ENCODE data around the gene RXRG.

The RXRG gene

DNA sequence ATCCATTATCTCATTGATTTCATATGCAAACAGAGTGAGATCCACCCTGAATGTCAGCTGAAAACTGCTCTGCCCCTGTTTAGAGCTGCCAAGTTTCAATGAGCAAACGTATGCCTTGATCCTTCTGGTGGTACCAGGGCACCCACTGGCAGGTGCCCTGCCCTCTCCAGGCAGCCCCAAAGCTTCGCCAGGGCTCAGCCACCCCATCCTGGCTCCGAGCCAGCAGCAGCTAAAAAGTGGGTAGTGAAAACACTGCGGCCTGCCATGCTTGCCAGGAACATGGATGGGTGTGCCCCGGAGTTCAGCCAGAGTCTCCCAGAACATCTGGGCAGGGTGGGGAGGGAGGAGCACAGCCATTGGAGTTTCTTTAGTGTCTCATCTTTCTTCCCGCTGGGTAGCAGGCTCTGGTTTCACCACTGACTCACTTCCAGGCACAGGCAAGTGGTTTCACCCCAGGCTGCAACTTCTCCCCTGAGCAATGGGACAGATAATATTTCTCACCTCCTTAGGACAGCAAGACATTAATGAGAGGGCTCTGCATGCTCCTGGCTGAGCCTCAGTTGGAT is 80.3 kb downstream of the RXRG start:
- DNase-seq, result no peak

DNA sequence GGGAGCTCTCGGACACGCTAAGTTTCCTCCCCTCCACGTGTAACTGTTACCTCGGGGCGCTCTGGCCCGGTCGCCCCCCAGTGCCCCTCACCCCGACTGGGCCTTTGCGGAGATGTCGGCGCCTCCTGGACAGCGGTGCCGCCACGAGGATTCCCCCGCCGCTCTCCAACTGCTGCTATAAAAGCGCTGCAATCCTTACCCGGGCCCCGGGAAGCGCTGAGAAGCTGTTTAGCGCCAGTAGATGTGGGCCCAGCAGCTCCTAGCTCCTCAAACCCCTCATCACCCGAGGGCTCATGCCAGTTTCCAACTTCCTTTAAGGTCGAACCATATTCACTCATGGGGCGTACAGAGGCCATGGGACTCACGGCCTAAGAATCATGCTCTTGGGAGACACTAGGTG is 88.0 kb downstream of the RXRG start:
- DNase-seq, result no peak

DNA sequence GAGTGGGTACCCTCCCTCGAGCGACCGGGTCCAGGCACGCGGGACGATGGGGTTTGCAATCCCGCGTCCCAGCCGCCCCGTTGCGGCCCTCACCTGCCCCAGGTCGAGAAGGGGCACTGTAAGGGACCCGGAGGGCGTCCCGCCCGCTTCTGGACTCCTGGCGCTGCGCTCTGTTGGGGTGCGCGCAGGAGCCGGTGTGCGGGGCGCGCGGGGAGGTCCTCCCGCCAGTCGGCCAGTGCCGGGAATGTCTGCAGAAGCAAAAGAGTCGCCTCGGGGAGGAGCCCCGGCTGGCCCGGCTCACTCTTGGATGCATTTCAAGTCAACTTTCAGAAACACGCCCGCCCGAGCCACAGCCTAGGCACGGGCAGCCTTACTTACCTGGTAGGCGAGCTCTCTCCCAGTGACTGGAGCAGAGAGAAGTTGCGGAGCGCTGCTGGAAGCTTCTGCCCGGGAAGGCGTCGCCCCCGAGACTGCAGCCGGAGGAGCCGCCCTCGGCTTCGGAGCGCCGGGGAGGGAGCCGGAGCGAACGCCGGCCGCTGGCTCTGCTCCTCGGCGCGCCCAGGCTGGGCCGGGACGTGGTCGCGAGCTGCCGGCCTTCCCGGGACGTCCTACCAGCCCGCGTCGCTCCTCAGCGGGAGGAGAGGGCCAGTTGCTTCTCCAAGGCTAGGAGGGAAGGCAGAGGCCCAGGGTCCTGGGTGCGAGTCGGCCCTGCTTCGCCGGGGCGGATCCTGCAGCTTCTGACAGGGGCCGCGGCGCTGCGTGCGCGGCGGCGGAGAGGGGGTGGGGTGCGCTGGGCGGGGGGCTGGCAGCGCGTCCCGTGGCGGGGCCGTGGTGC is 88.7 kb downstream of the RXRG start, which contains the start of gene LMX1A:
TSS of gene LMX1A (minus strand) at position 739 of the 835 bp plus-strand sequence. CDS start 1,156 bp downstream, outside the sequence.
- DNase-seq, result no peak

DNA sequence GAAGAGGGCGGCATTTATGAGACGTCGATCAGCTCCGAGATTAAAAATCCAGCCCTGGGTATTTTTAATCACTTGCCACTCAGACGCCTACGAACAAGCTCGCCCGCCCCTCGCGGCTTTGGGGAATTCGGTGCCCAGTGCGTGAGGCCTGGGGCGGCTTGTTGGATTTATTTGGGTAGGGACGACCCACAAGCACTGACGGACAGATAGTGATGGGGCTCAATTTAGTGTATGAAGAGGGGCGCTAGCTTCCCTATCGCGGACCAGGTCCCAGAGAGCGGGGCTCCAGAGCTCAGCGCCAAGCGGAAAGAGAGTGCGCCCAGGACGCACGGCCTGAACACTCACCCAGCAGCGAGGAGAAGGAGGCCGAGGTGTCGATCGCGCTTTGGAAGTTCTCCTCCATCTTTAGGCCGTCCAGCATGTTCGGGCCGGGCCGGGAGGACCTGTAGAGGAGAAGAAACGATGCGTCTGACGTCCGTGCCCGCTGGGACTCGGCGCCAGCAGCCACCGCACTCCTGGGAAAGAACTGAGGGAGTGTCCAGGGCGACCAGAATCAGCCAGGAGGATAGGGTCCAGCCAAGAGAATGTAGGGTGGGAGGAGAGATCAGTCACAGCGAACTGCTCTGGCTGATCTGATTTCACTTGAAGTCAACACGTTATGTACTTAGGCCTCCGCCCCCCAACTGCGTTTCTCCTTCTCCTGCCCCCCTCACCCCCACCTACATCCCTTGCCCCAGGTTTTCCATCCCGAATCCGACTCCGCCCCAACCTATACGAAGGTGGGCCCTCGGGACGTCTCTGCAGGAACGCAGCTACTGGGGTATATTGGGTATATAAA is 89.6 kb downstream of the RXRG start:
- DNase-seq, result no peak

DNA sequence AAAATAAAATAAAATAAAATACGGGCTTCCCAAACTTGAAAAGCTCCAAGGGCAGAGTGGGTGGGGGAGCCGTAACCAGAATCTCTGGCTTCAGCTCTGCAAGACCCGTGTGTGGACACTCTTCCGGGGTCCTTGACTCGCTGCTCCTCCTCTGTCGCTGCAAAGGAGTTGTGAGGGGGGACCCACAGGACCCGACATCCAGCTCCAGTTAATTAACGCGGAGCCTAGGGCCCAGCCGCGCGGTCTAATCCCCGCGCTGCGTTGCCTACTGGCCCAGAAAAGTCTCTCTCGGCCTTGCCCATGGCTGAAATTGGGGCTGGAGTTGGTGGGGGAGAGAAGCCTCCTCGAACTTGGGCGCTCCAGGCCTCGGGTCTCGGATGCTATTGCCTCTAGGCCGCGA is 90.2 kb downstream of the RXRG start:
- DNase-seq, result no peak

DNA sequence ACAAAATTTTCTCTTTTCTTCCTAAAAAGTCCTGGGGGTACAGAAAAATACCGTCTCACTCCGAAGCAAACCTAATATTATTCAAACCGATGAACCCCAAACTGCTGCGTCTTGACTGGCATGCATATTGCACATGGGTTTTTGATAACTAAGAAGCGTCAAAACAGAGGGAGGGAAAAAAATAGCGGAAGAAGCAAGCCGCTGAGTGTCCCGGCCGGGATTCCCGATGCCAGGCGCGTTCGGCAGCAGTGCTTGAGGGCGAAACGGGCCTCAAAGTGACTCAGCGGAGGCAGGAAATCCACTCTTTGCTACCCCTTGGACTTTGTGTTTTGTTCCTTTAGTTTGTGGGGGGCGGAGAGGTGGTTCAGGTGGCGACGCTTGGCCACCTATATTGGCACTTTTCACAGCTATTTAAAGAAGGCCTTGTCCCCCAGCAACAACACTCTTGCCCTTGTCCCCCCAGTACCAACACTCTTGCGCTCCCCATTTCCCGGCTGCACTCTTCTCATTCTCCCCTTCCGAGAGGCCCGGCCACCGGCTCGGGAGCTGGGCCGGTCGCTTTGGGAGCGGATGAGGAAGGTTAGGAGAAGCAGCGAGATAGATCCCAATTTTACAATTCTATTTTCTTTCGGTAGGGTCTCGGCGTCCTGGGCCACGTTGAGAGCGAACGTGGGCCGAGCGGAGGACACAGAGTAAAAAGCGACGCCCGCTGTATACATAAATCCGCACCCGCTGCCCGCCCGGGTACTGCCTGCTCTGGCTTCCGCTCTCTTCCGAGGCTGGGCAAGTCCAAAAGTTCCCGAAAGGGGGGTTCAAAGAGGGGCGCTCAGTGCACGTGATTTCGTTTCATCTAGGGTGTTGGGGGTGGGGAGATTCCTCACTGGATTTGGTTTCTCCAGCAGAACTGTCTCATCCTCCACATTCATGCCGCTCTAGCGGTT is 90.9 kb downstream of the RXRG start:
- no peak for DNase-seq

DNA sequence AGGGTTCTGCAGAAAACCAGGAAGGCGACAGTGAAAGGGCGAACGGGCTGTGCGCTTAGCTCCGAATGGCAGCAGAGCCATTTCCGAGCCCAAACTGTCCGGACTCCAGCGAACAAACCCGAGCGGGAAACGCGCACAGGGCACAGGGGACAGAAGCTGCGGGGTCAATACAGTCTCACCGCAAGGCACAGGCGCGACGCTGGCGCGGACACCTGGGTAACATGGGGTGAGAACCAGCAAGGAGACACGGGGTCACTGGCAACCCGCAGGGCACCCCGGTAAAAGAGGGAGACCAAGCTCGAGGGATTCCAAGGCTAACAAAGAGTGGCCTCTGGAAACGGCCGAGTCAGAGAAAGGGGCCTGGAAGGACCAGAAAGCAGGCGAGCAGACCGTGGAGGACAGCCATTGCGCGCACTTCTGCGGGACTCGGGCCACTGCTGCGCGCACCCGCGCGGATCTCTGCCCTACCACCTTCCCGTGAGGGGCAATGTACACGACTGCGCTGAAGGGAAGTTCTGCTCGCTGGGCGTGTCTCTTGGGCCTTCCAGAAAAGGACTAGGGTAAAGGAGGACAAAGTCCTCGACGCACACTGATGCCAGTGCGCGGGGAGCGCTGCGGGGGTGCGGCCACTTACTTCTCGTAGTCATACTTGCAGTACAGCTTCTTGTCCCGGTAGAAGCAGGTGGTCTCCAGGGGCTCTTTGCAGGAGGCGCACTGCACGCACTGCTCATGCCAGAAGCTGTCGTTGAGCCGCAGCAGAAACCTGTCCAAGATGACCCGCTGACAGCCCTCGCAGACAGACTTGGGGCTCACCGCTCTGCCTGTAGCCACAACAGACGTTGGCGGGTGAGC is 92.3 kb downstream of the RXRG start:
- DNase-seq, result no peak

DNA sequence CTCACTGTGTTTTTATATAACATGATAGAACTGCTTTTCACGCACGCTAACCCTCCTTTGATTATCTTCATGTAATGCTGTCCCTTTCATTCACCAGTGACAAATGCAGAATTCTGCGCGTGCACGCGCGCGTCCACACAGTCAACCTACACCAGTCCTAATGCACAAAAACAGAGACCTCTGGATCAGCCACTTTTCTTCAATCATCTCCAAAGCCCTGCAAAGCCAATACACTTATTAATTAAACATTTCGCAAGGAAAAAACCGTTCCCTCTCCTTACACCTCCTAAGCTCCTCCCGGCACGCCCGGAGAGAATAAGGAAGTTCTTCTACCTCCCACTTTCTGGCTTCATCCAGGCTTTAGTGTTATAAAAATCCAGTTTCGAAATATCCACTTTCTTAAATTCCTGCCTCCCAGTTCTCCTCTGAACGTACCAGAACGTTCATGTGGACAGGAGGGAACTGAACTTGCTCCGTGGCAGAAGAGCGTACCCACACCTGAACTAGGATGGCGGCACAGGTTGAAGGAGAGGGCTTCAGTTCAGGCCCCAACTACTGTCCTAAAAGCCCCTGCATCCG is 93.0 kb downstream of the RXRG start:
- DNase-seq, result no peak

All from activated CD4-positive, alpha-beta T cell treated with anti-CD3 and anti-CD28 coated beads, Interleukin-2, amount 50 U/mL, for 1 hour (primary cell).